HG03565 (cell line): ENCODE results near the gene MT3.
"Not testable (repeated sequence)": the region's sequence is repeated elsewhere in the genome, so short reads cannot be mapped to it uniquely, and the experiment has no call there.

Experiments used
- ATAC-seq: cut with Tn5 transposase; IDR thresholded peaks from one replicate; pipeline ENCODE4 v1.9.1; 2021; ENCODE audit warnings: mild to moderate bottlenecking, moderate library complexity; ENCODE audit not compliant: unreplicated experiment

Gene MT3

GRCh38 chr16:56608876-56609462 is 19.6 kb downstream of the MT3 start:
- no peak for ATAC-seq

- ATAC-seq = peak; percentile 33
Measured at GRCh38 chr16:56609463-56609921, 20.2 kb downstream of the MT3 start.

- no peak for ATAC-seq
Measured at GRCh38 chr16:56610017-56610608, 20.8 kb downstream of the MT3 start.

- no peak for ATAC-seq
Measured at GRCh38 chr16:56610609-56611111, 21.3 kb downstream of the MT3 start.

- ATAC-seq = no peak
Measured at GRCh38 chr16:56611281-56611833, 22.0 kb downstream of the MT3 start.

- no peak for ATAC-seq
Measured at GRCh38 chr16:56613706-56614105, 24.4 kb downstream of the MT3 start.

- ATAC-seq = no peak
Measured at GRCh38 chr16:56614549-56614991, 25.2 kb downstream of the MT3 start.

- ATAC-seq = no peak
Measured at GRCh38 chr16:56615353-56615752, 26.0 kb downstream of the MT3 start.

- ATAC-seq = no peak
Measured at GRCh38 chr16:56616608-56617211, 27.4 kb downstream of the MT3 start.

GRCh38 chr16:56617212-56618085 is 28.1 kb downstream of the MT3 start:
- ATAC-seq = no peak

- no peak for ATAC-seq
Measured at GRCh38 chr16:56618138-56618537, 28.8 kb downstream of the MT3 start.

- no peak for ATAC-seq
Measured at GRCh38 chr16:56620339-56620897, 31.1 kb downstream of the MT3 start.

- not testable (repeated sequence) for ATAC-seq
Measured at GRCh38 chr16:56621665-56622445, 32.5 kb downstream of the MT3 start.

- ATAC-seq = not testable (repeated sequence)
Measured at GRCh38 chr16:56623184-56623583, 33.9 kb downstream of the MT3 start.

- ATAC-seq = no peak
Measured at GRCh38 chr16:56623637-56624036, 34.3 kb downstream of the MT3 start.

GRCh38 chr16:56625140-56625942 is 36.0 kb downstream of the MT3 start, which contains the start of gene MT1E:
TSS of gene MT1E (plus strand) at chr16:56625781. CDS start at chr16:56625852, 71 bp downstream.
- ATAC-seq = no peak

- no peak for ATAC-seq
Measured at GRCh38 chr16:56625943-56626654, 36.8 kb downstream of the MT3 start.

GRCh38 chr16:56626685-56627084 is 37.4 kb downstream of the MT3 start:
- no peak for ATAC-seq
